HG03565 (cell line): ENCODE measurements around the gene CHRDL2.
"Not testable (repeated sequence)": the region's sequence is repeated elsewhere in the genome, so short reads cannot be mapped to it uniquely, and the experiment has no call there.

Source experiments
- ATAC-seq: cut with Tn5 transposase; IDR thresholded peaks from one replicate; pipeline ENCODE4 v1.9.1; 2021; ENCODE audit warnings: mild to moderate bottlenecking, moderate library complexity; ENCODE audit not compliant: unreplicated experiment

The CHRDL2 gene

DNA sequence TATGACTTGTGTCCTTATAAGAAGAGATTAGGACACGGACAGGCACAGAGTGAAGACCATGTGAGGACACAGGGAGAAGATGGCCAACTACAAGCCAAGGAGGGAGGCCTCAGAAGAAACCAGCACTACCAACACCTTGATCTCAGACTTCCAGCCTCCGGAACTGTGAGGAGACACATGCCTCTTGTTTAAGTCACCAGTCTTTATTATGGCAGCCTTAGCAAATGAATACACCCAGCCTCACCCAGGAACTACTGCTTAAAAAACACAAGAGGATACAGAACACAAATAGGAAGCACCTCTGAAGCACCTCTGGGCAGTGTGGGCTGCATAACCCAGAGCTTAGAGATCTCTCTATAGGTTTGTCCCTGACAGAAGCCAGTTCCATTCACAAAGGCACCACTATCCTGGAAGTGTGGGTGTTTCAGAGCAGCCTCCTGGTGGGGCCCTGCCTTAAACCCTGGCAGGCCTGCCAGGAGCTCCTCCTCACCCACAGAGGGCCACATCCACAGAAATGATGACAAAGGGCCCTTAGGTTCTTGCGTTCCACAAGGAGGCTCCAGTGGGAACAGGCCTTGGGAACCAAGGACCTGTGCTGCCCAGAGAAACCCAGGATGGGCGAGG lies 58.8 kb downstream of the CHRDL2 start:
- ATAC-seq, result no peak

DNA sequence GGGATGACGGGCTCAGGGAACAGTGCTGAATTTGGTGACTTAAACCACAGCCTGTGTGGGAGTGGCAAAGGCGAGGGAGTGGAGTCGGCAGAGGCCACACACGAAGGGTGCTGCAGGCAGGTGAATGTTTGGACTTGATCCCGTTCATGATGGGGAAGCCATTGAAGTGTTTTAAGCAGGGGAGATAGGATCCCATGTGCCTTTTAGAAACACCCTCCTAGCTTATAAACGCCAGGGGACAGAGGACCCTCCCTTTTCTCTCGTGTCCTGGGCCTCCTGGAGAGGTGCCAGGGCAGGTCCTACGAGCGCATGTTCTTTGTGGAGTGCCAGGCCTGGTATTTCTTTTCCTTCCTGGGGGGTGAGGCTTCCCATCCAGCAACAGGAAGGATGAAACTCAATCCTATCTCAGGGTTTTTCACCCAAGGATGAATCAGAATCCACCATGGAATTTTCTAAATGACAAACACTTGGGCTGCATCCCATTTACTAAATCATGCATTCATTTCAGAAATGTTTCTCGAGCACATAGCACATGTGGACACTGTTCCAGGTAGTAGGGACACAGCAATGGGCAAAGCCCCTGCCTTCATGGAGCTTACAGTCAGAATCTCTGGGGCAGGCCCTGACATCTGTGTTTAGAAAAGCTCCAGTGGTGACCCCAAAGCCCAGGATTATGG lies 59.6 kb downstream of the CHRDL2 start:
- no peak for ATAC-seq

DNA sequence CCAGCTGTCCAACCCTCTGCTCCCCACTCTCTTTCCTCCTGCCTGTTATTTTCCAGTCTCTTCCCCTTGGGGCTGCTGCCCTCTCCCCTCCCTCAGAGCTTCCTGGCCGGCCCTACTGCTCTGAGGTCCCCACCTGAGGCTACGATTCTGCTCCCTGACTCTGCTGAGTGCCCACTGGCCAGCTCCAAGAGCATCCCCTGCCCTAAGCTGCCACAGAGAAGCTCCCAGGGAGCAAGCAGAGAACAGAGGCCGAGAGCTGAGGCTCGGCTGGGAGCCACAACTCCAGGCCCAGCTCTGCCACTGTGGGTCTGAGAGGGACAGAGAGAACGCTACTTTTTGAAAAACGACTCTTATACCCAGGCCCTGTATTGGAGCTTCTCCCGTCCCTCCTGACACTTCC lies 61.1 kb downstream of the CHRDL2 start:
- no peak for ATAC-seq

DNA sequence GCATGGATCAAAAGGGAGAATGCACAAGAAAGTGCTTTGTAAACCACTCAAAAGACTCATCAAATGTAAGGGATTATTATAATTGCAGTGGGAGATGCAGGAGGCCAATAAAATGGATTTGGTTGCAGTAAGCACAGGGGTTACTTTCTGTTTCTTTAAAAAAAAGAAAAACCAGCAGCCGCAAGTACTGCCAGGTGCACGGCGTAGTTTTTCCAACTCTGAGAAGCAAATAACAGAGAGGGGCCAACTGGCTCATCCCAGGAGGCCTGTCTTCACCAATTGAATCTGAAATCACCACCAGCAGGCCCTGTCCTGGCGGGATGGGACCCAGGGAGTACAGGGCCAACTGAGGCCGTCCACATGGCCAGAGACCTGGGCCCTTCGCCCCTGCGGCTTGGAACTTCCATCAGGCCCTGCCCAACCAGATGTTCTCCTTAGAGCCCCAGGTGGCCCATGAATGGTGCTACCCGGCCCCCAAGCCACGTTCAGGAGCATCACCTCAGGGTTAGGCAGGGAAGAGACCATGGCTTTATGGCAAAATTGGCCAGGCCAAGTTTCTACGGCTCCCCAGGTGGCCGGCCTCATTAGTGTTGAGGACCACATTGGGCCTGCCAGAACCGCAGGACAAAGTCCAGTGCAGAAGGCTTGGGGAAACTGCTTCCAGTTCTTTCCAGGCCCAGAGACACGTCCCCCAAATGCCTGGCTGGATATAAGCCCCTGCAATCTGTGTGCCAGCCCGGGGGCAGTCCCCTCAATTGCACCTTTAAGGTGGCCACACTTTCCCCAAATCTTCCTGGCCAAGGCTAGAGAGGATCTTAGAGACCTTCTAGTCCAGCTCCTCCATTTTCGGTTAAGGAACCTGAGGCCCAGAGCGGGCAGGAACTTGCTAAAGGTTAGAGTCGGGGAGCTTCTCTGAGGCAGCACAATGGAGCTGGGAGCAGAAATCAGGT lies 61.7 kb downstream of the CHRDL2 start:
- ATAC-seq, result no peak

DNA sequence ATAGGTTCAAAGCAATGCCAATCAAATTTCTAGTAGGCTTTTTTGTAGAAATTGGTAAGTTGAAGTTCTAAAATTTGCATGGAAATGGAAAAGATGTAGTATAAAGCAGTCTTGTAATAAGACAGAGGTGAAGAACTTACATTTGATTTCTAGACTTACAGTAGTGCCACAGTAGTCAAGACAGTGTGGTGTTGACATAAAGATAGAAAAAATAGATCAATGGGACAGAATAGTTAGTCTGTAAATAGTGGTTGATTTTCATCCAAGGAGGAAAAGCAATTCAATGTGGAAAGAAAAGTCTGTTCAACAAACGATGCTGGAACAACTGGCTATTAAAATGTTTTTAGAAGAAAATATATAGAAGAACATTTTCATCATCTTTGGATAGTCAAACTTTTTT lies 67.9 kb downstream of the CHRDL2 start:
- no peak for ATAC-seq

DNA sequence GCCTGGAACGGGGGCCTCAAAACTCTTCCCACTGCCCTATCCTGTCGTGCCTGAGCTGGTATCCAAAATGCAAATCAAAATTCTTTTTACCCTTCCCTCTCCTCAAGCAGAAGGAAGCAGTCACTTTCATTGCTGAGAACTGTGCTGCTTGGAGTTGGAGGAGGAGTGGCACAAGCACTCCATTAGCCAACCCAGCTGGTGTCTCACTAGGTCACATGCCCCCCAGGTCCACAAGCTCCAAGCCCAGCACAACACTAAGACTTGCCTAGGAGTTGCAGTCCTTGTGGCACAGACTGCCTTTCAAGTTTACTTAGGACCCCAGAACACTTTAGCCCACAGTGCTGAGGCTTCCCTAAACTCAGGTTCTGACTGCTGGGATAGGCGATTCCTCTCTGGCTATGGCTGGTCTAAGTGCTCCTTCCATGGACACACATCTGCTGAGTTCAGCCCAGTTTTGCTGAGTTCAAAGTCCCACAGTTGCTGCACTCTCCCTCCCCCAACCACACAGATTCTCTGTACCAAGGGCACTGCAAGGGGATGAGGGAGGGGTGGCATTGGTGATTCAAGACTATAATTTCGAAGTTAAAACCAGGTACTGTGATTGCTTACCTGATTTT lies 68.6 kb downstream of the CHRDL2 start:
- no peak for ATAC-seq

DNA sequence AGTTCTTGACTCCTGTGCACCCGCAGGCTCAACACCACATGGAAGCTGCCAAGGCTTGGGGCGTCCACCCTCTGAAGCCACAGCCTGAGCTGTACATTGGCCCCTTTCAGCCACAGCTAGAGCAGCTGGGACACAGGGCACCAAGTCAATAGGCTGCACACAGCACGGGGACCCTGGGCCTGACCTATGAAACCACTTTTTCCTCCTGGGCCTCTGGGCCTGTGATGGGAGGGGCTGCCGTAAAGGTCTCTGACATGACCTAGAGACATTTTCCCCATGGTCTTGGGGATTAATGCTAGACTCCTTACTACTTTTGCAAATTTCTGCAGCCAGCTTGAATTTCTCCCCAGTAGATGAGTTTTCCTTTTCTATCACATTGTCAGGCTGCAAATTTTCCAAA lies 72.1 kb downstream of the CHRDL2 start:
- not testable (repeated sequence) for ATAC-seq

DNA sequence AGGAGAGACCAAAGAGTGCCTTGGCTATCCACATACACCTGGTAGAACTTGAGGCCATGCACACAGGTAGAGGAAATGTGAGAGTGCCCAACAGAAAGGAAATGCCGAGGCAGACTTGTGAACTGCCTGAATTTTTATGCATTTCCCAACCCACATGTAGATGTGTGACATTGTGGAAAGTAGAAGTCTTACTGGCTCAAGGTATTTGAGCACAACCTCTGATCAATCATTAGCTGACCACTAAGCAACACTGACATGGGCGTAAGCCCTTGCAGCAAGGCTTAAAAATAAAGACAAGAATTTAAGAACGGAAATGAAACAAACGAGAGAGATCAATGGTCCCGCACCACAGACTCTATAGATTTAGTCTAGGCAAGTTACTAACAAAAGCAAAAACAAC lies 76.2 kb downstream of the CHRDL2 start:
- ATAC-seq, result no peak

DNA sequence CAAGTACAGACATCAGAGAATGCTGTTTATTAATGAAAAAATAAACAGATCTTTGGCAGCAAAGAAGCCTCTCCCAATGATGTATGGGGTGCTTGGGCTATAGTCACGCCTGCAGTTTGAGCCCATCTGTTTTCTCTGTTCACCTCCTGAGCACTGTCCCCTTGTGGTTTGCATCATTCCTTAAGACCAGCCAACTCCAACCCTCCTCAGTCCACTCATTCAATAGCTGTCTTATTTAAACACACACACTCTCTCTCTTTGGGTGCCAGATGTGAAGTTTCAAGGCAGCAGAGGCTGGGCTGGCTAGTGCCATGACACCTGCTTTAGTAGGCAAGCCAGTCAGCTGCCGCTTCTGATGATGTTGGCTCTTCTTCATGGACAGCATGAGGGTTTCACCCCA lies 80.7 kb downstream of the CHRDL2 start:
- ATAC-seq, result no peak

DNA sequence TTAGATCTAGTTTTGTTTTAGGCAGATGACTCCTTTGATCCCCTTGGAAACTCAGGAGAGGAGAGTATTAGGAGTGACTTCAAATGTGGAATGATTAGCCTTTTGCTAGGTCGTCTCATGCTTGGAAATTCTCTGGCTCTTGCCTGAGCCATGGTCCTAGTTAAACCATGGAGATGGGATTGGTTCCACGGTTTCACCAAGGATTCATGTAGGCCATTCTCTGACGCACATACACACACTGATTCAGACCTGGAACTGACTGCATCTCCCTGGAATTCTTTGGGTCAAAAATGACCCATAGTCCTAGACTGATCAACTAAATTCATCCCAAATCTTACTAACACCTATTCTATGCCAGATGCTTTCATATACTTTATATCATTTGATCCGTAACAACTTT lies 82.3 kb downstream of the CHRDL2 start:
- ATAC-seq, result no peak

DNA sequence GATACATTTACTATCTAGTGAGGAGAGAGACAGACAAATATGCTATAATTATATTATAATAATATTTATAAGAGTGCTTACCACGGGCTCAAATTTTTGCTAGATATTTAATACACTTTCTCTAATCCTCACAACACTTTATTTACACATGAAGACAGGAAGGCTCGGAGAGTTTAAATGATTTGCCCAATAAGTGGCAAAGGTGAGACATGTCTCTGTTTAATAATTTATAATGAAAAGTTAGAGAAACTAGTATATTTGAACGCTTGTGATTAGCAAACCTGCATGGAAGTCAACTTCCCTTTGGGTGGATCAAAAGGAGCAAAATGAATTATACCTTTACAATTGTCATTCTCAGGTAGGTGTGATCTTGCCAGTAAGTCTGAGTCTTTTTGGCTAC lies 83.4 kb downstream of the CHRDL2 start:
- no peak for ATAC-seq

DNA sequence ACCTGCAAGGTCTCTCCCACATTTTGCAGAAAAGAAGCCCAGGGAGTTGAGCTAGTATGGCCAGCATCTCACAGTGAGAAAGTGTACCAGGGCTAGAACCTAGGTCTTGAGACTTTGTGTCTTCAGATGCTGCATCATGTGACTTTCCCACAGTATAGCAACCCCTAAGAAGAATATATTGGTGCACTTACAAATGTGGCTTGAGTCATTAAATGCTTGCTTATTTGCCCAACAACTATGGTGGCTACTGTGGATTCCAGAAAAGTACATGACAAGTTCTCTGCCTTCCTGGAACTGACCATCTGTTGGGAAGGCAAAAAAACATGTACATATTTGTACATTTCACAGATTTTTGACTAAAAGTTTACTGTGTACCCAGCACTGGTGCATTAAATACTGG lies 83.8 kb downstream of the CHRDL2 start:
- ATAC-seq, result no peak

DNA sequence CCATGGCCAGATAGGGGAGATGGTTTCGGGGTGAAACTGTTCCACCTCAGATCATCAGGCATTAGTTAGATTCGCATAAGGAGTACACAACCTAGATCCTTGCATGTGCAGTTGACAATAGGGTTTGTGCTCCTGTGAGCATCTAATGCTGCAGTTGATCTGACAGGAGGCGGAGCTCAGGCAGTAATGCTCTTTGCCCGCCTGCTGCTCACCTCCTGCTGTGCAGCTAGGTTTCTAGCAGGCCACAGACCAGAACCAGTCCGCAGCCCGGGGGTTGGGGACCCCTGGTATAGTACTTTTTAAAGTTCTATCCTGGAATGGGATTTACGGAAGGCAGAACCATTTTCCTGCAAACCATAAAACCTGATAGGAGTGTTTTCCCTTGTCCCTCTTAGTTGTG lies 84.3 kb downstream of the CHRDL2 start:
- no peak for ATAC-seq
